ENCODE measurements around the gene COQ3.
"Not testable (repeated sequence)": the region's sequence is repeated elsewhere in the genome, so short reads cannot be mapped to it uniquely, and the experiment has no call there.

The COQ3 gene

GRCh38 chr6:99384507-99384906 lies 9.5 kb downstream of the COQ3 start:
- DNase-seq (ENCODE audit: low read depth) = no peak

- DNase-seq (ENCODE audit: low read depth) = no peak
Observed at GRCh38 chr6:99378636-99379035, 15.4 kb downstream of the COQ3 start.

DNA sequence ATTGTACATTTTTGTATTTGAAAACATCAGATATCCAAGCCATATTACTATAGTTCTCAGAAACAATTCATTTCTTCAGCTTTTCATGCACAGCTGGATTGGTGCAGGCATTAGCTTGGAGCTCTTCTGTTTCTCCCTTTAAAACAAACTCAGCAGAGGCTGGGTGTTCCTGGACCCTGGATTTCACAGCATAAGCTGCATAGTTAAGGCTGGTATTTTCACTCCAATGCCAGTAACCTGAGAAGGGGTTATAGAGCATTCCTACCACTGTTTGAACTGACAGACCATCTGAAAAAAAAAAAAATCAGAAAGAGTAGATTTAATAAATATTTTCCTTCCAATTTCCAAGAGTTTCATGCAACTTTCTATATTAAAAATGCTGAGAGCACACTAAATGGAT lies 24.5 kb downstream of the COQ3 start:
- no peak for DNase-seq (ENCODE audit: low read depth)

- DNase-seq (ENCODE audit: low read depth) = no peak
Observed at GRCh38 chr6:99366852-99367251, 27.1 kb downstream of the COQ3 start.

DNA sequence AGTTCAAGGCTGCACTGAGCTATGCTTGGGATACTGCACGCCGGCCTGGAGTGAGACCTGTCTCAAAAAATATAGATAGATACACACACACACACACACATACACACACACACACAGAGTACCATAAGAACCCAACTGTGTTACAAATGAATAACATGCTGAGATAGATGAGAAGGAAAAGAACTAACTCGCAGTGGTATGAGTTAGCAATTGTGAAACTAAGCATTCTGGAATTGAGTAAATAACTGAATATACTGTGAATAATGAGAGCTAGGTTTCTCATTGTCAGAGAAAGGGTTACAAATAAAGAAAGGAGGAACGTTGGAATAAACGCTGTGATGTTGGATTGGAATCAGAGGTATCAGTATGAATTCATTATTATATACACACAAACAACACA lies 30.0 kb downstream of the COQ3 start:
- DNase-seq (ENCODE audit: low read depth) = no peak

- DNase-seq (ENCODE audit: low read depth) = no peak
Observed at GRCh38 chr6:99362678-99363268, 31.2 kb downstream of the COQ3 start.

DNA sequence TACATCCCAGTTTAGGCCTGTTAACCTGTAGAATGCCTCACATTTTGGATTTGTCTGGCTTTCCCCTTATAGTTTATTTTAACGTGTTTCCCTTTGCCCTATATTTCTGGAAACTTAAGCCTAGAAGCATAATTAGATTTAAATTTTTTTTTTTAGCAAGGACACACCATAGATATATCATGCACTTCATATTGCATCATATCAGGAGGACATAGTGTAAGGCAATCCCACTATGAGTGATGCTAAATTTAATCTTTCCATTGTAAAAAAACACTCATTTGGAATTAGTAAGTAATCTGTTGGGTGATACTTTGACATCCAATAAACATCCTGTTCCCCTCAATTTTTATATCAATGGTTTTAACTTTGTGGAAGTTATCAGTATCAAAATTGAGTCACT lies 34.2 kb downstream of the COQ3 start:
- DNase-seq (ENCODE audit: low read depth) = no peak

DNA sequence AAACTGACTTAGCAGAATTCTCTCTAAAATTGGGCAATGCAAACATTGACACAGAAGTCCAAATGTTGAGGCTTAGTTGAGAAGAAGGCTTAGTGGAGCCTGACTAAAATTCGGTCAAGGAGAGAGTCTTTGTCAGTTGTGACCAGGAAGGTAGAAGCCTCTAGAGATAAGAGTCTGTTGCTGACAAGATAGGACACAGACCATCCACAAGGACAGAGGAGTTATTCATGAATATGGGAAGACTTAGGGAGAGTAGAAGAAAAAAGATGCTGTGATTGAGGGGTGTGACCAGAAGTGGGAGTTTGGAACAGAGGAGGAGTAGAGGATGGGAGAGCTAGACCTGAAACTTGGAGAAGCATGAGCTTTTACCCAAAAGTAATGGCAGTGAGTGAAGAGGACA lies 37.4 kb downstream of the COQ3 start:
- DNase-seq (ENCODE audit: low read depth) = no peak

- no peak for DNase-seq (ENCODE audit: low read depth)
Observed at GRCh38 chr6:99354983-99355382, 39.0 kb downstream of the COQ3 start.

GRCh38 chr6:99353126-99353525 lies 40.9 kb downstream of the COQ3 start:
- no peak for DNase-seq (ENCODE audit: low read depth)

GRCh38 chr6:99350573-99350972 lies 43.4 kb downstream of the COQ3 start:
- no peak for DNase-seq (ENCODE audit: low read depth)

DNA sequence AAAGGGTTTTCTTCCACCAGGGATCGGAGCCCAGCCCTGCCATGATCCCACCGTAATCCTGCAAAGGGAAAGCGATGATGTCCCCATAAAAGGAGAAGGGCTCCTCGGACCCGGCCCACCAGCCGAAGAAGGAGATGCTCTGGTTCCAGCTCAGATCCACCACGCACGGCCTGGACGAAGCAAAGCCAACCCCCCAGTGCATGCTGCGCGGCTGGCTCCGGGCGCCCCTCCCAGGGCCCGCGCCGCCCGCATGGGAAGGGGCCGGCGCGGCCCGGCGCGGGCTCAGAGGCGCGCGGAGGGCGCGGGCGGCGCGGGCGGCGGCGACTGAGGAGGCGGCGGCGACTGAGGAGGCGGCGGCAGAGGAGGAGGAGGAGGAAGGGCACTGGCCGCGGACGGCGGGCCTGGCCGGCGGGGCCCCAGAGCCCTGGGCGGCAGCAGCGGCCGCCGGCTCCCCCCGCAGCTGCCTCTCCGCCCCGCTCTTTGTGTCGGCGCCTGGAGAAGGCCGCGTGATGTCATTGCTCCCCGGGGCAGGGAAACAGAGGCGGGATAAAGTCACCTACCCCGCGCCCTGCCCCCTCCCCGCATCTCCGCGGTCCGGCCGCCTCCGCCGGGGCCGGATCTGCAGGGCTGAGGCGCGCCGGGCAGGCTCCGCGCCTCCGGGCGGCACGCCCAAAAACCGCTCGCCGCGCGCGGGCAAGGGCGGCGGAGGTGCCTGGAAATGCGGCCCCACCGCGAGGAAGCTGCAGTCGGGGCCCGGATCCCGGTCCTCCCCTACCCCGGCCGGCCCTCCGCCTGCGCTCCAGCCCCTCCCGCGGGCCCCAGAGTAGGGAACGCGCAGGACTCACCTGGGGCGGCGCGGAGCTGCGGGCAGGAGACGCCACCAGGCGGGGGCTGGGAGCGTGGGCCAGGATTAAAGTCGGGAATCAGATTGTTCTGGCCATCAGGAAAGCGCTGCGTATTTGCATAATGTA lies 44.5 kb downstream of the COQ3 start, which contains the start of gene FAXC:
Gene FAXC, minus strand, starts transcription at position 504 of the 971 bp plus-strand sequence. Its CDS starts 302 bp downstream, at position 202.
- no peak for DNase-seq (ENCODE audit: low read depth)

DNA sequence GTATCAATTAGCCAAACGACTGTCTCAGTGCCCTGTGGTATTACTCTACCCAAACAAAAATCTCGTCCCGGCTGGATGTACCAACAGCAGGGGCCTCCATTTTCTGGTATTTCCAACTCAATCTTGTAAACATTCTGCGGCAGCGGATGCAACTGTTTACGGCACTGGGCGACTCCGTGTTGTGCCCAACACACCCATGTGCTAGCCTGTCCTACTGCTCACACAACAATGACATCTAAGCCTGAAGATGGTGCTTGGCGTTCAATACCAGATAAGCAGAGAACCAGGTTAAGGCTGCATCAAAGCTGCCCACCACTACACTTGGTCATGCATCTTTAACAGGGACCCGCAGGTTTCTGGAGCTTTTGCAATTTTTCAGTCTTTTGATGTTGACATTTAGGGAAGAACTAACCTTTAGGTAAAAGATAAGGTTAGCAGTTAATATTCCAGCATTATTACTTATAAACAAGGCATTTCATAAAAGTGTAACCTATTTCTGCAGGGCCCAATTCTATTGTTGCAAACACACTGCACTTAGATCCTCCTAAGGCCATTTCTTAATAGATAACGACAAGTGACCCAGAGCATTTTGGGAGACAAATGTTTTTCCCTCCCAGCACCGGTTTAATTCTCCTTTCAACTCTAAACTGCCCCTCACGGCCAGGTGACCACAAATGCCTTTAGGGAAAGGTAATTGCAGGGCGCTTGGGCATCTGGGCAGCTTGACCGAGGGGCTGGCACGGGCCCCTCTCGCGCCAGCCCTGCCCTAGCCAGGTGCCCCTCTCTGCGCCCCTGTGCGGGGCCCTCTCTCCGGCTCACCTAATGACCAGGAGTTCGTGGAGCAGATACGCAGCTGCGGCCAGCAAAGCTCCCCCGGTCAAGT lies 45.5 kb downstream of the COQ3 start:
- no peak for DNase-seq (ENCODE audit: low read depth)

- no peak for DNase-seq (ENCODE audit: low read depth)
Observed at GRCh38 chr6:99347804-99348203, 46.2 kb downstream of the COQ3 start.

DNA sequence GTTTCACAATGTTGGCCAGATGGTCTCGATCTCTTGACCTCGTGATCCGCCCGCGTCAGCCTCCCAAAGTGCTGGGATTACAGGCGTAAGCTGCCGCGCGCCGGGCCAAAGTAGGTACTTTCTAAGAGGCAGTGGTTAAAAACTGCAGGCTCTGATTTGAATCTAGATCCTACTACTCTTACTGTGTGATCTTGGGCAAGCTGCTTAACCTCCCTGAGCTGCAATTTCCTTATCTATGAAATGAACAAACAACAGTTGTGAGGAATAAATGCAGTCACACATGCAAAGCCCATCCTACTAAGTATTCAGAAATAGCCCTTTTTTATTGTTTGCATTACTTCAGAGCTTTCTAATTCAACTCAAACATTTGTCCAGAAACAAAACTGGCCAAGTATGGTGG lies 47.4 kb downstream of the COQ3 start:
- DNase-seq (ENCODE audit: low read depth) = no peak

DNA sequence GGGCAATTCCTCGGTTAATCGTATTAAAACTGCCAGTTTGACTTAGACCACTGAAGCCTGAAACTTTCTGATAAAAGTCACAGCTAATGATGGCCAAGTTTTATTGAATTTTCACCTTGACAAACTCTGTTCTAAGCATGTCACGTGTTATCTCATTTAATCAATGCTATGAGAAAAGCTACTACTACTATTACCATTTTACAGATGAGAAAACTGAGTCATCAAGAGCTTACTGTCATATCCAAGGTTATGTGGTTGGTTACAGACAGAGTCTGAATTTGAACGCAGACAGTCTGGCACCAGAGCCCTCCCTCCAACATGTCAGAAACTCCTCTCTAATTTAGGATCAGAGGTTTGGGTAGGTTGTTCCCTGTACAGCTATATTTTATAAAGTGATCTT lies 48.8 kb downstream of the COQ3 start:
- DNase-seq (ENCODE audit: low read depth) = no peak

- no peak for DNase-seq (ENCODE audit: low read depth)
Observed at GRCh38 chr6:99344289-99344688, 49.7 kb downstream of the COQ3 start.

- no peak for DNase-seq (ENCODE audit: low read depth)
Observed at GRCh38 chr6:99341862-99342455, 52.0 kb downstream of the COQ3 start.

- DNase-seq (ENCODE audit: low read depth) = no peak
Observed at GRCh38 chr6:99338188-99338587, 55.8 kb downstream of the COQ3 start.

GRCh38 chr6:99335298-99335697 lies 58.7 kb downstream of the COQ3 start:
- DNase-seq (ENCODE audit: low read depth) = not testable (repeated sequence)

DNA sequence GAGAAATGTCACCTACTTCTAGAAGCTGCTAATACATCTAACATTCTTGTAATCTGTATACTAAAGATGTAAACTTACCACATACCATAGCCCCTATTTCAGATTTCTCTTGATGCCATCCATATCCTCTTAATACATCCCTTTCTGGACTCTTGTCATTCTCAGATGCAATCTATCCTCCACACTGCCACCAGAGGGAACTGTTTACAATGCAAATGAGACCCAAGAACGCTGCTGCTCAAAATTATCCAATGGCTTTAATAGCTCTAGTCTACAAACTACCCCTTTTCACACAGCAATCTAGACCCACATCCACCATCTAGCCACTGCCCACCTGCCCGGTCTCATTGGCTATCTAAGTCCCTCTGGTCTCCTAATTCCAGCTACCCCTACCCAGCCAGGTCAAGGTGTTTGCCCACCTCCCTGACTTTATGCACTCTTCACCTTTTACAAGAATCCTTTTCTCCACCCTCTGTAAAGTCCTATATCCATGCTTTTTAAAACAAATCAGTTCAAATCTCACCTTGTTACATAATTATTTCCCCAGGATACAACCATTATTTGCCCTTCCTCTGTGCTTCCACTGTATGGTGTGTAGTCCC lies 59.4 kb downstream of the COQ3 start:
- DNase-seq (ENCODE audit: low read depth) = no peak

DNA sequence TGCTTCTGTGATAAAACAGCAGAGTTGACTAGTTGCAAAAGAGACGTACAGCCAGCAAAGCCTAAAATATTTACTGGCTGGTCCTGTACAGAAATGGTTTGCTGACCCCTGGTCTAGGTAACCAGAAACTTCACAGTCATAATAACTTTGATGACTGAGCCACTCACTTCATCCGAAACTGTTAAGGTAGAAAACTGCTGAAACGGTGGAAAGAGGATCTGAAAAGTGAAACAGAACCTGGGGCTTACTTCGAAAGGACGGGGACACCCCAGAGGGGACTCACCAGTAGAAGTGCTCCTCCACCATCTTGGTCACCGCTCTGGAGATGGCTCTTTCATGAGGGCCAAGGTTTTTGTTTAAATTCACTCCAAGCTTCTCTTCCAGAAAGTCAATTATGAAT lies 60.9 kb downstream of the COQ3 start:
- DNase-seq (ENCODE audit: low read depth) = no peak
